Prostate gland (tissue), 2 donors: ENCODE measurements around the gene NYAP1.

ENCODE experiments used
- POLR2A ChIP-seq: fragments of 450-650 bp; IDR thresholded peaks from one replicate; pipeline ENCODE4 v1.6.1; 2016; ENCODE audit warnings: antibody characterized with exemption, mild to moderate bottlenecking
- POLR2AphosphoS5 ChIP-seq: sonication (generic); formaldehyde crosslinking; IDR thresholded peaks from one replicate; pipeline ENCODE4 v1.6.1; 2017; ENCODE audit warnings: antibody characterized with exemption
- TF ChIP-seq, protein P1 (sequence below), 4 experiments: fragments of 200-600 bp in 2 of 4; fragments of 450-650 bp in 2 of 4; sonication (generic) in 2 of 4; IDR thresholded peaks; 1 replicate in 3 of 4; 2 replicates in 1 of 4; pipeline ENCODE4 v1.5.1; 2016 to 2019; ENCODE audit warnings: antibody characterized with exemption in 4 of 4, mild to moderate bottlenecking in 2 of 4, moderate library complexity in 2 of 4

DNA sequence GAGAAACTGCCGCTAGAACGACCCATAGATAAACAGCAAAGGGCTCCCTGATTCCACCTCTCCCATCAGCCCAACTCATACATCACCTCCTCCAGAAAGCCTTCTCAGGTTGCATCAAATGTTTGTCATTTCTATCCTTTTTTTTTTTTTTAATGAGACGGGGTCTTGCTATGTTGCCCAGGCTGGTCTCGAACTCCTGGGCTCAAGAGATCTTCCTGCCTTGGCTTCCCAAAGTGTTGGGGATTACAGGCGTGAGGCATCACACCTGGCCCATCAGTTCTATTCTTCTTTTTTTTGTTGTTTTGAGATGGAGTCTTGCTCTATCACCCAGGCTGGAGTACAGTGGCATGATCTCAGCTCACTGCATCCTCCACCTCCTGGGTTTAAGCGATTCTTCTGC, 26.7 kb upstream of the NYAP1 start:
- TF ChIP-seq, protein P1, sequence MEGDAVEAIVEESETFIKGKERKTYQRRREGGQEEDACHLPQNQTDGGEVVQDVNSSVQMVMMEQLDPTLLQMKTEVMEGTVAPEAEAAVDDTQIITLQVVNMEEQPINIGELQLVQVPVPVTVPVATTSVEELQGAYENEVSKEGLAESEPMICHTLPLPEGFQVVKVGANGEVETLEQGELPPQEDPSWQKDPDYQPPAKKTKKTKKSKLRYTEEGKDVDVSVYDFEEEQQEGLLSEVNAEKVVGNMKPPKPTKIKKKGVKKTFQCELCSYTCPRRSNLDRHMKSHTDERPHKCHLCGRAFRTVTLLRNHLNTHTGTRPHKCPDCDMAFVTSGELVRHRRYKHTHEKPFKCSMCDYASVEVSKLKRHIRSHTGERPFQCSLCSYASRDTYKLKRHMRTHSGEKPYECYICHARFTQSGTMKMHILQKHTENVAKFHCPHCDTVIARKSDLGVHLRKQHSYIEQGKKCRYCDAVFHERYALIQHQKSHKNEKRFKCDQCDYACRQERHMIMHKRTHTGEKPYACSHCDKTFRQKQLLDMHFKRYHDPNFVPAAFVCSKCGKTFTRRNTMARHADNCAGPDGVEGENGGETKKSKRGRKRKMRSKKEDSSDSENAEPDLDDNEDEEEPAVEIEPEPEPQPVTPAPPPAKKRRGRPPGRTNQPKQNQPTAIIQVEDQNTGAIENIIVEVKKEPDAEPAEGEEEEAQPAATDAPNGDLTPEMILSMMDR (IDR thresholded peaks at IDR 0.05): no peak
- no peak for TF ChIP-seq POLR2AphosphoS5
- TF ChIP-seq POLR2A: no peak
